Epithelial cell of proximal tubule (primary cell): ENCODE results near the gene DPCD. TPM values are rescaled to one million over a fixed set of nuclear protein-coding genes. Genes with fewer than 3 reads are reported as not detected.
"Not testable (repeated sequence)": the region's sequence is repeated elsewhere in the genome, so short reads cannot be mapped to it uniquely, and the experiment has no call there.

Experiments used
- DNase-seq: peaks from one replicate; pipeline ENCODE4 v3.0.0-alpha.2; 2011; ENCODE audit warnings: low read depth
- H3K4me3 ChIP-seq: 2 replicates; pipeline ENCODE4 v1.5.1; 2011; ENCODE audit warnings: low read depth, mild to moderate bottlenecking, low read length
- total RNA-seq: library from RNA; depleted of rRNA; stranded (reverse); fragments of >200 nt; gene quantifications from 2 replicates; pipeline ENCODE4 v1.2.3, GENCODE V29; 2015
- TF ChIP-seq, protein P1 (sequence below): conservative IDR thresholded peaks from 2 replicates; pipeline ENCODE4 v1.5.1; 2012; ENCODE audit warnings: low read depth, mild to moderate bottlenecking, low read length

DPCD gene
- total RNA-seq, 1 donor from 2014 or later, result 65.6 TPM

DNA sequence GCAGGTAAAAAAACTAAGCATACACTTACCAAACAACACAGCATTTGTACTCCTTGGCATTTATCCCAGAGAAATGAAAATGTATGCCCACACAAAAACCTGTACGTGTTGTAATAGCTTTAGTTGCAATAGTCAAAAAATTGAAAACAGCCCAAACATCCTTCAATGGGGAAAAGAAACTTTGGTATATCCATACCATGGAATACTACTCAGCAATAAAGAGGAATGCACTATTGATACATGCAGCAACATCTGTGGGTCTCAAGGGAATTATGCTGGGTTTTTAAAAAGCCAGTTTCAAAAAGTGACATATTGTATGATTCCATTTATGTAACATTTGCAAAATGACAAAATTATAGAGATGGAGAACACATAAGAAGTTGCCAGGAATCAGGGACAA is 35.4 kb downstream of the DPCD start:
- TF ChIP-seq, protein P1, sequence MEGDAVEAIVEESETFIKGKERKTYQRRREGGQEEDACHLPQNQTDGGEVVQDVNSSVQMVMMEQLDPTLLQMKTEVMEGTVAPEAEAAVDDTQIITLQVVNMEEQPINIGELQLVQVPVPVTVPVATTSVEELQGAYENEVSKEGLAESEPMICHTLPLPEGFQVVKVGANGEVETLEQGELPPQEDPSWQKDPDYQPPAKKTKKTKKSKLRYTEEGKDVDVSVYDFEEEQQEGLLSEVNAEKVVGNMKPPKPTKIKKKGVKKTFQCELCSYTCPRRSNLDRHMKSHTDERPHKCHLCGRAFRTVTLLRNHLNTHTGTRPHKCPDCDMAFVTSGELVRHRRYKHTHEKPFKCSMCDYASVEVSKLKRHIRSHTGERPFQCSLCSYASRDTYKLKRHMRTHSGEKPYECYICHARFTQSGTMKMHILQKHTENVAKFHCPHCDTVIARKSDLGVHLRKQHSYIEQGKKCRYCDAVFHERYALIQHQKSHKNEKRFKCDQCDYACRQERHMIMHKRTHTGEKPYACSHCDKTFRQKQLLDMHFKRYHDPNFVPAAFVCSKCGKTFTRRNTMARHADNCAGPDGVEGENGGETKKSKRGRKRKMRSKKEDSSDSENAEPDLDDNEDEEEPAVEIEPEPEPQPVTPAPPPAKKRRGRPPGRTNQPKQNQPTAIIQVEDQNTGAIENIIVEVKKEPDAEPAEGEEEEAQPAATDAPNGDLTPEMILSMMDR, result no peak

DNA sequence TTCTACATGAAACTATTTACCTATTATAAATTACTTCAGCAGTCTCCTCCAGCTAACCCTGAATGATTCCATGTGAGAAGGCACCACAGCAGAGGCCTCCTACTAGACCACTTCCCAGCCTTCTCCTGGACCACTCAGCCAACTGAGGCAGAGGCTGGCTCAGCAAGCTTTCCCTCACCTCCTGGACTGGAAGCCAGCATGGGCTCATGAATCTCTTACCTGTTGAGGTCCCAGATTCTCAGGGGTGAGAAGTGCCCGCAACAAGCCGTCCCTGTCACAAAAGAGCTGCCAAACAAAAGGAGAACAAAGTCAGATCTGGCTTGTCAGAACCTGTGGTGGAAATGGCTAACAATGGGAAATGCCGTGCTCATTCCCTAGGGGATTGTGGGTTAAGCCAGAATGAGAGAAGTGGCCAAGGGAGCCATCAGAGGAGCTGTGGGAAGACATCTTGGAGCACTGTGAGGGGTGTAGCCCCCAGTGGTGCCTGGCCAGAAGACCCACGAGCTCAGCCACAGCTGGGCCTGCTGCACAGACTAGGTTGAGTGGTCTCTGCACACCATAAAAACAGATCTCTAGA is 36.5 kb downstream of the DPCD start:
- DNase-seq, result no peak

More for the DNA sequence above, 35.4 kb downstream of the DPCD start:
- H3K4me3 ChIP-seq, result no peak overlapping the region
- DNase-seq, result no peak

DNA sequence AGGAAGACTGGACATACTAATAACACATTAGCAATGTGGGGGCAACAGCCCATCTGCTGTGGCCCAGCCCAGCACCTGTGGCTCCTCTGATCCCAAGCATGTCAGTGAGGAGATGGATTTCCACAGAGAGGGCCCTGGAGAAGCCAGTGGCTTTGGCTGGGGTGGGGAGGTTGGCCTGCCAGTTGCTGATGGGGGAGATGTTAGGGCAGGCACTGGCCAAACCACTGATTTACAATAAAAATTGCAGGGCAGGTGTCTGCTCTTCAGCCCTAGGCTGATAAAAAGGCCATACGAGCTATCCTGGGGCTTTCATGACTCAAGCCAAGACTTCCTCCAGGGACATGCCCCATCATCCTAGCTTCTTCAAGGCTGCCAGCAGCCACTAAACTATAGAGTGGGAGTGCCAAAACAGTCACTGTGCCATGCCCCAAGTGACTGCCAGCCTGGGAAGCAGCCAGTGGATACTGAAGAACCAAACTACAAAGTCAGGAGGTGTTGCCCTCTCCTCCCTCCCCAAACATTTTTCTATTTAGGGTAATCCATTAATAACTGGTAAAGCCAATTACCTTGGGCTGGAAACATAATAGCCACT is 37.8 kb downstream of the DPCD start:
- DNase-seq, result no peak
- TF ChIP-seq, protein P1, result no peak

More for the DNA sequence above, 36.5 kb downstream of the DPCD start:
- no peak overlapping the region for H3K4me3 ChIP-seq
- TF ChIP-seq, protein P1, result no peak

DNA sequence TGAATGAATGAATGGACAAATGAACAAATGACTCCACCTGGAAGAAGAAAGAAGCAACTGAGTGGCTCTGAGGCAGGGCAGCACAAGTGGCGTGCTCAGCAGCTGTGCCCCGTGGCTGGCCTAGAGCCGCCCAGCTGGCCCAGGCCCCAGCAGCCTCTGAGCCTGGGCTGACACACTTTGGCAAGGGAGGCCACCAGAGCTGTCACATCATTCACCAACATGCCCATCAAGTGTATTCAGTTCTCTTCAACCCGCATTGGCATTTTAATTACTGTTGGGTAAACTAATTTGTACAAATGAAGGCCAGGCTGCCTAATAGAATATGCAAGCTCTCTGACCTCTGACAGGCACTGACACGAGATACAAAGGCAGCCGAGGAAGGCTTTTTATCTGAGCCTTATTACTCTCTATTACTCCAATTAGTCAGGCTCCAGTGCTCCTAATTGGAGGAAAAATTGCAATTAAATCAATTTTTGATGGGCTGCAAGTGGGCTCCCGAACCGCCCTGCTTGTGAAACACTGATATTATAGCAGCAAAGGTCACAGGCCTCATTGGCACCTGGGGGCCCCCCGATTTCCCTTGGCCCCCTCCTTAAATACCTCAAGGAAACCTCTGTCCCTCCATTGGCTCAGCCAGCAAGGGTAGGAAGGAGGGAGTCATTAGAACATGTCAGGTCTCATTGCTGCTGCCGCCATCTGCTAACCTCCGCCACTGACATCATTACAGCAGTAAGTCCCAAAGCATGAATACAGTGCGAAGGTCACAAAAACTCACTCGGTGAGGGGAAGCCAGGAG is 41.9 kb downstream of the DPCD start:
- TF ChIP-seq, protein P1, result no peak
- DNase-seq, result no peak
- no peak overlapping the region for H3K4me3 ChIP-seq

More for the DNA sequence above, 37.8 kb downstream of the DPCD start:
- H3K4me3 ChIP-seq, result no peak overlapping the region

DNA sequence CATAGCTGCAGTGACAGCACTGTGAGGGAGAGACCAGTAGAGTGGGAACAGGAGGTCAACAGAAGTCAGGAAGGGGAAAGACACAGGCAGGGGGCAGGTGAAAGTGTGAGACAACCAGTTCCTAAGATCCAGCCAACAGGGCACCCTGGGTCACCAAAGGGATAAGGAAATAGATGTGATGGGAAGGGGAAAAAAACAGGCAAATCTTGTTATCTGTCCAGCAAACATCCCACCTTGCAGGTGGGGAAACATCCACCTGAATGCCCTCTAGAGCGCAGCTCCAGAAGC is 42.5 kb downstream of the DPCD start:
- H3K4me3 ChIP-seq, result no peak overlapping the region
- DNase-seq, result no peak
- TF ChIP-seq, protein P1, result no peak

DNA sequence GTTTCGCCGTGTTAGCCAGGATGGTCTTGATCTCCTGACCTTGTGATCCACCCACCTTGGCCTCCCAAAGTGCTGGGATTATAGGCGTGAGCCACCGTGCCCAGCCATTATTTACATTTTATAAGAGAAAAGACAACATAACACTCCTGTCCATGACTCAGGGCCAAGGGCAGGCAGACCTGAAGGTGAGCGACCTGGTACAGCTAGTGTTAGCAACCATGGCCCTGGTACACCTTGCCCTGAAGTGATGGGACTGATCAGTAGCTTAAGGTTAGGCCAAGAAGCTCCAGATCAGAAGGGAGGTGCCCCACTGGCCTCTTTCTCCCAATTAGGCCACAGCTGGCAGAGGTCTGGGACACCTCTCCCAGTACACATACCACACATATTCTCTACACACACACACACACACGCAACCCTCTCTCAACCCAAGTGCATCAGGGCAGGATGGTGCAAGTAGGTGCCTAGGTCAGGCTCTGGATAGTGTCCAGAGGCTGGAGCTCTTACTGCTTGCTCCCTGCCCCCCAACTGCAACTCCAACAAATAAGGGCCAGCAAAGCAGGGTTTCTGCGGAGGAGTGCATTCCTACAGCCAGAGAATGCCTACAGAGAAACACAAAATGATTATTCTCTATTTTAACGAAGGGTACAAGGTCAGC is 43.8 kb downstream of the DPCD start:
- no peak for DNase-seq
- TF ChIP-seq, protein P1, result no peak
- no peak overlapping the region for H3K4me3 ChIP-seq

DNA sequence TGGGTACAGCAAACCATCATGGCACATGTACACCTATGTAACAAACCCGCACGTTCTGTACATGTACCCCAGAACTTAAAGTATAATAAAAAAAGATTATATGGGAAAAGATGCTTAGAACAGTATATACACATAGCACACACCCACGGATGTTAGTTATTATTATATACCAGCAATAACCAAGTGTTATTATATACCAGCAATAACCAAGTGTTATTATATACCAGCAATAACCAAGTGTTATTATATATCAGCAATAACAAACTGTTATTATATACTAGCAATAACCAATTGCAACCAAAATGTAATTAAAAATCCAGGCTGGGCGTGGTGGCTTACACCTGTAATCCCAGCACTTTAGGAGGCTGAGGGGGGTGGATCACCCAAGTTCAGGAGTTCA is 45.4 kb downstream of the DPCD start:
- H3K4me3 ChIP-seq, DNase-seq: not testable (repeated sequence)
